Common myeloid progenitor, CD34-positive (primary cell): ENCODE results near the gene DTNBP1.

Experiments
- CTCF ChIA-PET: fragments of 350-600 bp; sonication (Branson Sonifier 250); formaldehyde crosslinking; loops from one replicate; lab custom pipeline; 2021; ENCODE audit warnings: antibody characterized with exemption; lab: Charles Lee
- POLR2A ChIA-PET: fragments of 350-600 bp; sonication (Branson Sonifier 250); formaldehyde crosslinking; loops from one replicate; lab custom pipeline; 2021; ENCODE audit warnings: antibody characterized with exemption; lab: Charles Lee
- DNase-seq, 3 donors: peaks; one replicate each; pipeline versions ENCODE4 v3.0.0 to v3.0.0-alpha.2; 2013
- H3K27ac ChIP-seq, 2 experiments: 1 replicate in 1 of 2; 2 replicates in 1 of 2; pipeline ENCODE4 v1.7.0; 2013; ENCODE audit warnings: inconsistent platforms in 2 of 2, low read length in 2 of 2, mild to moderate bottlenecking in 2 of 2, low read depth in 1 of 2, moderate library complexity in 1 of 2; ENCODE audit not compliant: severe bottlenecking in 2 of 2, insufficient read depth in 1 of 2, poor library complexity in 1 of 2
- H3K27me3 ChIP-seq, 5 experiments: replicated peaks in 2 of 5; 1 replicate in 3 of 5; 2 replicates in 2 of 5; pipeline versions ENCODE4 v1.6.1 to v1.7.0; 2013; ENCODE audit warnings: low read length in 4 of 5, mild to moderate bottlenecking in 2 of 5, moderate library complexity in 2 of 5, inconsistent platforms in 1 of 5; ENCODE audit not compliant: insufficient read depth in 5 of 5, control insufficient read depth in 4 of 5
- H3K36me3 ChIP-seq, 4 experiments: 1 replicate in 2 of 4; 2 replicates in 2 of 4; pipeline versions ENCODE4 v1.6.1 to v1.7.0; 2013; ENCODE audit warnings: low read length in 3 of 4, control low read depth in 1 of 4, mild to moderate bottlenecking in 1 of 4; ENCODE audit not compliant: control insufficient read depth in 4 of 4, insufficient read depth in 4 of 4
- H3K4me1 ChIP-seq, 4 experiments: 1 replicate in 3 of 4; 2 replicates in 1 of 4; pipeline versions ENCODE4 v1.6.1 to v1.7.1; 2013; ENCODE audit warnings: low read length in 3 of 4, mild to moderate bottlenecking in 3 of 4, control low read depth in 1 of 4, inconsistent platforms in 1 of 4, moderate library complexity in 1 of 4; ENCODE audit not compliant: control insufficient read depth in 4 of 4, insufficient read depth in 4 of 4; ENCODE audit errors: control extremely low read depth in 1 of 4
- H3K4me3 ChIP-seq, 7 experiments: 1 replicate in 4 of 7; 2 replicates in 3 of 7; pipeline versions ENCODE4 v1.5.1 to v1.7.0; 2013; ENCODE audit warnings: mild to moderate bottlenecking in 7 of 7, low read length in 6 of 7, moderate library complexity in 6 of 7, inconsistent platforms in 2 of 7, low read depth in 2 of 7, control low read depth in 1 of 7; ENCODE audit not compliant: insufficient read depth in 4 of 7, control insufficient read depth in 1 of 7; ENCODE audit errors: extremely low read depth in 1 of 7
- H3K9me3 ChIP-seq, 5 experiments: 1 replicate in 4 of 5; 2 replicates in 1 of 5; pipeline versions ENCODE4 v1.6.1 to v1.7.1; 2013; ENCODE audit warnings: low read length in 4 of 5, mild to moderate bottlenecking in 2 of 5, inconsistent platforms in 1 of 5, low read depth in 1 of 5, moderate library complexity in 1 of 5; ENCODE audit not compliant: control insufficient read depth in 4 of 5, insufficient read depth in 2 of 5; ENCODE audit errors: control extremely low read depth in 1 of 5
- WGBS: methylation state at CpG from one replicate; pipeline ENCODE4 v1.1.5; 2013; ENCODE audit not compliant: insufficient coverage; 5-methylcytosine and 5-hydroxymethylcytosine counted together

The DTNBP1 gene

DNA sequence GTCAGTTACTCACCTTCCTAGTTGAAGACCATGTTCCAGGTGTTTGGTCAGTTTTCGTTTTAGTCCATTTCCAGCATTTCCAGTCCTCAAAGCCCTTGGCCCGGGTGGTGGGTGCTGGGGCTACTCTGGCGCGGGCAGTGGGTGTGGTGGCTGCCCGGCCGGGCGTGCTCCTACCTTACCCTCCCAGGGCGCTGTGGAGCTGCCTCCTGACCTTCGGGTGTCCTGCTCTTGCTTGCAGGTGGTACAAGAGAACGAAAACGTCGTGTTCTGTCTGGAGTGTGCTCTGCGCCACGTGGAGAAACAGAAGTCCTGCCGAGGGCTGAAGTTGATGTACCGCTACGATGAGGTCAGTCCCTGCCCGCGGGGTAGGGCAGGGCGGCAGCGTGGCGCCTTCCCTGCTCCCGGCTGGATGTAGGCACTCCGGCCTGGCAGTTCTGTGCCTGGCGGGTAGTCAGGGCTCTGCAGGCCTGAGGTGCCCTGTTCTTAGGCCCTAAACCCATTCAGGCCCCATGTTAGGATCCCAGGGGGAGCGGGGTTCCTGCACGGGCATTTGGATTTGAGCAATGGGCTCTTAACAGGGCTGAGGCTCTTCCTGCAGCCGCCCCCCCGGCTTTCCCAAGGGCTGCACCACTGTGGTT, 145.8 kb downstream of the DTNBP1 start:
- peaks cover 0 to 9% (median 5%) of the 10 kb centered on the region in 4 experiments for H3K4me1 ChIP-seq
- H3K9me3 ChIP-seq = no peaks in the 10 kb centered on the region
- DNase-seq = no peak
- ChIA-PET CTCF (no interaction called here), POLR2A (no interaction called here)
- H3K27me3 ChIP-seq = no peaks in the 10 kb centered on the region
- peaks cover 8 to 93% (median 74%) of the 10 kb centered on the region in 4 experiments for H3K36me3 ChIP-seq
- 97% methylated on average over 29 of the region's 29 CpGs for WGBS
- H3K27ac ChIP-seq = no peak overlapping the region
- H3K4me3 ChIP-seq = no peak overlapping the region

DNA sequence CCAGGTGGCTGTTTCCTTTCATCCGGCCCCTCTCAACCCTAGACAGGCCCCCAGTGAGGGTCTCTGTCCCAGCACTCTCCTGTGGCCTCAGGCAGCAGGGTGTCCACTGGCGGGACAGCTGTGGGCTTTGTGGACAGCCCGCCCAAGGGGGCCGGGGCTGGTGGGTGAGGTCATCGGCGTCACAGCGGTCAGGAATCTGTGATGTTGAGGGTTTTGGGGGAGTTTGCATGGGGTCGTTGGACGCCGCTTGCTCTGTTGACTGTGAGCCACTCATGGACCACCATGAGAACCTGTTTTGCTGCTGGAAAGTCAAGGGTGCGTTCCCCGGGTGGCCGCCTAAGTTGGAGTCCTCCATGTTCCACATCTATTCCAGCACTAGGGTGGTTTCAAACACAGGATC, 146.4 kb downstream of the DTNBP1 start:
- Histone ChIP-seq H3K27me3 (no peaks in the 10 kb centered on the region), H3K9me3 (no peaks in the 10 kb centered on the region), H3K27ac (no peak overlapping the region), H3K36me3 (peaks cover 6 to 93% (median 75%) of the 10 kb centered on the region in 4 experiments), H3K4me1 (peaks cover 0 to 2% (median under 1%) of the 10 kb centered on the region in 4 experiments), H3K4me3 (no peak overlapping the region)
- WGBS = 99% methylated on average over 8 of the region's 13 CpGs
- DNase-seq = no peak
- ChIA-PET CTCF (no interaction called here), POLR2A (no interaction called here)

DNA sequence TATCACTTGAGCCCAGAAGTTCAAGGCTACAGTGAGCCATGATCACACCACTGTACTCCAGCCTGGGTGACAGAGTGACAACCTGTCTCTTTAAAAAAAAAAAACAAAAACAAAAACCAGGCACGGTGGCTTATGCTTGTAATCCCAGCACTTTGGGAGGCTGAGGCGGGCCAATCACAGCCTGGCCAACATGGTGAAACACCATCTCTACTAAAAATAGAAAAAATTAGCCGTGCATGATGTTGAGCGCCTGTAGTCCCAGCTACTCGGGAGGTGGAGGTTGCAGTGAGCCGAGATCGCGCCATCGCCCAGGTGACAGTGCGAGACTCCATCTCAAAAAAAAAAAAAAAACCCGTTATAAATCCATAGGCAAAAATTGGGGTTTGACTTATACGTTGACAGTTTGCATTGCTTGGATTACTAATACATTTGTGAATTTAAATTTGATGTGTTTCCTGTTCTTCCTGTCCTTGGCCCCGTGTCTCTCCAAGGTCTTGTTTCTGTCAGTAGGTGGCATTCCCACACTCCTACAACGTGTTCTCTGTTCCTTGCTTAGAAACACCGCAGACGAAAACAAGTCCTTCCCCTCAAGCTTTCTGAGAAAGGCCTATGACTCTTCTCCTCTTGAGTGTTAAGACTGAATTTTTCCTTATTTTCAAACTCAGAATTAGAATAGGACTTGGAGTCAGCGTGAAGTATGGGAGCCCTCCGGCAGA, 147.0 kb downstream of the DTNBP1 start:
- WGBS = 94% methylated on average over 13 of the region's 18 CpGs
- Histone ChIP-seq H3K4me1 (no peaks in the 10 kb centered on the region), H3K4me3 (no peak overlapping the region), H3K27me3 (no peaks in the 10 kb centered on the region), H3K27ac (no peak overlapping the region), H3K36me3 (peaks cover 6 to 95% (median 77%) of the 10 kb centered on the region in 4 experiments), H3K9me3 (no peaks in the 10 kb centered on the region)
- POLR2A ChIA-PET = no interaction called here
- no peak for DNase-seq
- CTCF ChIA-PET = no interaction called here

DNA sequence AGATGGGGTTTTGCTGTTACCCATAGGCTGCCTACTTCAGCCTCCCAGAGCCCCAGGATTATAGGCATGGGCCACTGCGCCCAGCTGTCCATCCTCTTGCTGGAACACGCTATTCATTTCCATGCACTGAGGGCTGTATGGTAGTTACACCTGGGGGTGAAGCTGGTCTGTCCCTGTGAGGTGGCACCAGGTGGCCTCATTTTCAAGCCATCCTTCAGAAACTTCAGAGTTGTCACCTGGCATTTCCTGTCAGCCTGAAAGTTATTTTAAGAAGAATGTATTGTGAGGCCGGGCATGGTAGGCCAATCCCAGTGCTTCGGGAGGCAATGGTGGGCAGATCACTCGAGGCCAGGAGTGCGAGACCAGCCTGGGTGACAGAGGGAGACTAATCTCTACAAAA, 147.6 kb downstream of the DTNBP1 start:
- ChIA-PET POLR2A (no interaction called here), CTCF (no interaction called here)
- no peaks in the 10 kb centered on the region for H3K9me3 ChIP-seq

DNA sequence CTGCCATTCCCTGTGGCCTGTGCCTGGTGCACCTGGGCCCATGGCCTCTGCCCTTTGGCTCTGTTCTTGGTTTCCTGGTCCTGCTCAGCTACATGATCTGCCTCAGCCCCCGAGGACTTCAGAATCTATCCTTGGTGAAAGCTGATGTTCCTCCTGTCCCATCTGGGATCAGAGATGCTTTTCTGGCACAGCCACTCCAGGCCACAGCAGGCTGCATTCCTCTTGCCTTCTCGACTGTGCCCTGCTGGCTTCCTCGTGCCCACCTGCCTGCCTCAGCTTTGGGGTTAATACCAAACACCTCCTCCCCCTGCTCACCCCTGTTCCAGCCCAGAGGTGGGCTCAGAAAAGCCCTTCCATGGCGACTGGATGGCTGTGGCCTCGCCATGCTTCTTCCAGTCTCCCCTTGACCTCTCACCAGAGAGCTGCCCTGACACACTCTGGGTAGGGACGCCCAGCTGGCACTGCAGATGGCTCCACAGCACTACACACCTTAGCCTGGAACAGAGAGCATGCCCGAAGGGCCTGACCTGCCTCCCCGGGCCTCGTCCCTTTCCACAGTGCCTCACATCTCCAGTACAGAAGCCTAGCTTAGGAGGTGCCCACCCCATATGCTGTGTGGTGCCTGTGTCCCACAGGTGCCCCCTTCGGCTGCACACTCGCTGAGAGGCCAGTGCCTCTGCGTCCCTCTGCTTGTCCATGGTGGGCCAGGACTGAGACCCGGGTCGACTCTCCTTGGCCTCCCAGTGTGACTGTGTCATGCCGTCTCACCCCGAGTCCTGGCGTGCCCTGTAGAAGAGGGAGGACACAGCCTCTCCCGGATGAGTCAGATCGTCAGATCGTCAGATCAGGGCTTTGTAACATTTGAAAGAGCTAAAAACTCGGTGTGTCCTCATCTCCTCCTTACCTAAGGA, 148.8 kb downstream of the DTNBP1 start:
- peak overlapping the region in 1 of 2 experiments; percentile 7 for H3K27ac ChIP-seq
- H3K27me3 ChIP-seq = no peaks in the 10 kb centered on the region
- CTCF ChIA-PET = interaction anchor here (1.0 kb wide), 1 partner anchor 10 kb away, joined by 3 read pairs; no protein-coding TSS in a partner anchor
- no peak overlapping the region for H3K4me3 ChIP-seq
- DNase-seq = no peak
- H3K36me3 ChIP-seq = peaks cover 4 to 96% (median 75%) of the 10 kb centered on the region in 4 experiments
- POLR2A ChIA-PET = no interaction called here
- WGBS = 96% methylated on average over 20 of the region's 21 CpGs
- no peaks in the 10 kb centered on the region for H3K9me3 ChIP-seq
- no peaks in the 10 kb centered on the region for H3K4me1 ChIP-seq

More for the DNA sequence above, 147.6 kb downstream of the DTNBP1 start:
- Histone ChIP-seq H3K27ac (no peak overlapping the region), H3K36me3 (peaks cover 6 to 96% (median 75%) of the 10 kb centered on the region in 4 experiments), H3K27me3 (no peaks in the 10 kb centered on the region), H3K4me3 (no peak overlapping the region), H3K4me1 (no peaks in the 10 kb centered on the region)
- no peak for DNase-seq
- 100% methylated on average over 3 of the region's 6 CpGs for WGBS

DNA sequence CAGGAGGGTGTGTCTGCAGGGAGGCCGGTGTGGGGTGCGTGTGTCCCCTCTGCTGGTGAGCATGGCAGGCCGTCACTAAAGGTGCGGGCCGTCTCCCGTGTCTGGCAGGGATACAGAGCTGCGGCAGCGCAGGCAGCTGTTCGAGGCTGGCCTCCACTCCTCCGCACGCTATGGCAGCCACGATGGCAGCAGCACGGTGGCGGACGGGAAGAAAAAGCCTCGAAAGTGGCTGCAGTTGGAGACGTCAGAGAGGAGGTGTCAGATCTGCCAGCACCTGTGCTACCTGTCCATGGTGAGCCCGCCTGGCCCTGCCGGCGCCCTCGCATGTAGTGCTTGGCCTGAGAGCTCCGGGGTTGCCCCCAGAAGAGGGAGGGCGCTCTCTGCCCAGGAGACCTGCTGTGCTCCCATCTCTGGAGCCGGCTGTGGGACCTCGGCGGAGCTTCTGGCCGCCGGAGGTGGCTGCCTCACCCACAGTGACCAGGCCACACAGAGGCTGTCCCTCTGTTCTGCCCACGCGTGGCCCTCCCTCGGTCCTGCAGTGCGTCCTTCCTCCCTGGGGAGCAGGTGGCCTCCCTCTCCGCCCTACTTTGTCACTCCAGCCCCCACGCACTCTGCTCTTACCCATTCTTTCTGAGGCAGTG, 149.6 kb downstream of the DTNBP1 start:
- DNase-seq = no peak
- peaks cover 5 to 96% (median 75%) of the 10 kb centered on the region in 4 experiments for H3K36me3 ChIP-seq
- no peaks in the 10 kb centered on the region for H3K9me3 ChIP-seq
- CTCF ChIA-PET = interaction anchor here (0.9 to 1.0 kb wide), 3 partner anchors 11 to 112 kb away, joined by 3 read pairs; no protein-coding TSS in a partner anchor
- no peak overlapping the region for H3K27ac ChIP-seq
- POLR2A ChIA-PET = no interaction called here
- no peaks in the 10 kb centered on the region for H3K27me3 ChIP-seq
- WGBS = 96% methylated on average over 30 of the region's 34 CpGs
- no peak overlapping the region for H3K4me3 ChIP-seq
- H3K4me1 ChIP-seq = no peaks in the 10 kb centered on the region
